ENCODE measurements around the gene TSPAN14. TPM values are rescaled to one million over a fixed set of nuclear protein-coding genes. Genes with fewer than 3 reads are reported as not detected.

TSPAN14 gene
- total RNA-seq, 2 experiments from 2014 or later = 100 to 104 TPM

GRCh38 chr10:80492848-80493521 lies 38.9 kb downstream of the TSPAN14 start:
- no peaks in the 10 kb centered on the region for H3K27me3 Mint-ChIP-seq
- peak overlapping the region; percentile 4 for H3K4me3 Mint-ChIP-seq
- CTCF ChIA-PET = interaction anchor here (1.0 to 11.4 kb wide), 9 partner anchors 9 to 49 kb away, joined by 3 to 151 read pairs (median 5); no protein-coding TSS in a partner anchor

GRCh38 chr10:80493522-80494051 lies 39.5 kb downstream of the TSPAN14 start:
- Mint-ChIP-seq H3K4me1 (peaks cover 98% of the 10 kb centered on the region), H3K9me3 (ENCODE audit: low read depth) (peaks cover 5% of the 10 kb centered on the region), H3K27me3 (no peaks in the 10 kb centered on the region), H3K27ac (peak overlapping the region; percentile 79), H3K36me3 (peaks cover 76% of the 10 kb centered on the region), H3K4me3 (peak overlapping the region; percentile 2)
- CTCF ChIA-PET = interaction anchor here (1.0 to 11.4 kb wide), 7 partner anchors 8 to 49 kb away, joined by 3 to 151 read pairs (median 4); no protein-coding TSS in a partner anchor
- no peak for DNase-seq
- peak; percentile 70 for ATAC-seq

More at GRCh38 chr10:80492848-80493521, 38.9 kb downstream of the TSPAN14 start:
- no peak for DNase-seq
- Mint-ChIP-seq H3K4me1 (peaks cover 98% of the 10 kb centered on the region), H3K9me3 (ENCODE audit: low read depth) (peaks cover 5% of the 10 kb centered on the region), H3K27ac (peak overlapping the region; percentile 79), H3K36me3 (peaks cover 78% of the 10 kb centered on the region)
- ATAC-seq = no peak

GRCh38 chr10:80496555-80497172 lies 42.6 kb downstream of the TSPAN14 start:
- CTCF ChIA-PET = interaction anchor here (1.4 to 20.7 kb wide), 5 partner anchors 9 to 56 kb away, joined by 4 to 579 read pairs (median 36); partner anchors contain the start of gene TSPAN14
- H3K4me1 Mint-ChIP-seq = peaks cover 93% of the 10 kb centered on the region
- H3K4me3 Mint-ChIP-seq = peak overlapping the region; percentile 12
- ATAC-seq (no peak), DNase-seq (no peak)
- H3K36me3 Mint-ChIP-seq = peaks cover 52% of the 10 kb centered on the region
- H3K27ac Mint-ChIP-seq = peak overlapping the region; percentile 17
- H3K27me3 Mint-ChIP-seq = no peaks in the 10 kb centered on the region
- peaks cover 5% of the 10 kb centered on the region for H3K9me3 Mint-ChIP-seq (ENCODE audit: low read depth)

GRCh38 chr10:80497187-80498077 lies 43.3 kb downstream of the TSPAN14 start:
- H3K4me3 Mint-ChIP-seq = peak overlapping the region; percentile 12
- peaks cover 93% of the 10 kb centered on the region for H3K4me1 Mint-ChIP-seq
- H3K9me3 Mint-ChIP-seq (ENCODE audit: low read depth) = peaks cover 5% of the 10 kb centered on the region
- CTCF ChIA-PET = interaction anchor here (1.4 to 20.7 kb wide), 6 partner anchors 8 to 56 kb away, joined by 4 to 579 read pairs (median 94); partner anchors contain the start of gene TSPAN14
- ATAC-seq (peak; percentile 17), DNase-seq (peak; percentile 67)
- peaks cover 52% of the 10 kb centered on the region for H3K36me3 Mint-ChIP-seq
- peak overlapping the region; percentile 83 for H3K27ac Mint-ChIP-seq
- no peaks in the 10 kb centered on the region for H3K27me3 Mint-ChIP-seq

- ATAC-seq (peak; percentile 42), DNase-seq (no peak)
- CTCF ChIA-PET = interaction anchor here (1.2 to 20.7 kb wide), 7 partner anchors 7 to 115 kb away, joined by 4 to 579 read pairs (median 36); partner anchors contain the start of gene TSPAN14
- Mint-ChIP-seq H3K4me3 (peak overlapping the region; percentile 17), H3K27ac (peak overlapping the region; percentile 83), H3K4me1 (peaks cover 94% of the 10 kb centered on the region), H3K27me3 (no peaks in the 10 kb centered on the region), H3K9me3 (ENCODE audit: low read depth) (peaks cover 5% of the 10 kb centered on the region), H3K36me3 (peaks cover 48% of the 10 kb centered on the region)
These were observed 44.1 kb downstream of the TSPAN14 start for GRCh38 chr10:80498078-80498832.

- Mint-ChIP-seq H3K36me3 (peaks cover 42% of the 10 kb centered on the region), H3K4me3 (peak overlapping the region; percentile 17), H3K27me3 (no peaks in the 10 kb centered on the region), H3K9me3 (ENCODE audit: low read depth) (peaks cover 5% of the 10 kb centered on the region), H3K27ac (peak overlapping the region; percentile 83), H3K4me1 (peaks cover 94% of the 10 kb centered on the region)
- ATAC-seq (peak; percentile 82), DNase-seq (peak; percentile 77)
- CTCF ChIA-PET = interaction anchor here (0.9 to 20.7 kb wide), 7 partner anchors 10 to 121 kb away, joined by 3 to 579 read pairs (median 36); partner anchors contain the start of gene TSPAN14
These were observed 45.0 kb downstream of the TSPAN14 start for GRCh38 chr10:80498833-80499741.

- peaks cover 94% of the 10 kb centered on the region for H3K4me1 Mint-ChIP-seq
- peaks cover 32% of the 10 kb centered on the region for H3K36me3 Mint-ChIP-seq
- H3K4me3 Mint-ChIP-seq = no peak overlapping the region
- ATAC-seq (no peak), DNase-seq (no peak)
- no peaks in the 10 kb centered on the region for H3K27me3 Mint-ChIP-seq
- H3K9me3 Mint-ChIP-seq (ENCODE audit: low read depth) = peaks cover 5% of the 10 kb centered on the region
- peak overlapping the region; percentile 66 for H3K27ac Mint-ChIP-seq
- CTCF ChIA-PET = interaction anchor here (6.9 to 20.7 kb wide), 4 partner anchors 10 to 60 kb away, joined by 36 to 579 read pairs (median 264); partner anchors contain the start of gene TSPAN14
These were observed 46.7 kb downstream of the TSPAN14 start for GRCh38 chr10:80500572-80501380.

- Mint-ChIP-seq H3K4me3 (no peak overlapping the region), H3K4me1 (peaks cover 92% of the 10 kb centered on the region), H3K27ac (peak overlapping the region; percentile 66), H3K36me3 (peaks cover 29% of the 10 kb centered on the region), H3K27me3 (no peaks in the 10 kb centered on the region), H3K9me3 (ENCODE audit: low read depth) (peaks cover 5% of the 10 kb centered on the region)
- CTCF ChIA-PET = interaction anchor here (6.9 to 20.7 kb wide), 4 partner anchors 9 to 60 kb away, joined by 36 to 579 read pairs (median 264); partner anchors contain the start of gene TSPAN14
- DNase-seq (no peak), ATAC-seq (no peak)
These were observed 47.3 kb downstream of the TSPAN14 start for GRCh38 chr10:80501381-80501912.

- no peak overlapping the region for H3K4me3 Mint-ChIP-seq
- H3K4me1 Mint-ChIP-seq = peaks cover 87% of the 10 kb centered on the region
- CTCF ChIA-PET = interaction anchor here (6.9 to 20.7 kb wide), 4 partner anchors 9 to 61 kb away, joined by 36 to 579 read pairs (median 264); partner anchors contain the start of gene TSPAN14
- H3K9me3 Mint-ChIP-seq (ENCODE audit: low read depth) = no peaks in the 10 kb centered on the region
- H3K36me3 Mint-ChIP-seq = peaks cover 23% of the 10 kb centered on the region
- DNase-seq (no peak), ATAC-seq (no peak)
- peak overlapping the region; percentile 26 for H3K27ac Mint-ChIP-seq
- no peaks in the 10 kb centered on the region for H3K27me3 Mint-ChIP-seq
These were observed 47.9 kb downstream of the TSPAN14 start for GRCh38 chr10:80501913-80502521.
